OCI-M1 (cell line): ENCODE measurements around the gene ATP13A1.

Source experiments
- DNase-seq: peaks from one replicate; lab custom pipeline; 2025; lab: John Stamatoyannopoulos, UW

ATP13A1 gene

DNA sequence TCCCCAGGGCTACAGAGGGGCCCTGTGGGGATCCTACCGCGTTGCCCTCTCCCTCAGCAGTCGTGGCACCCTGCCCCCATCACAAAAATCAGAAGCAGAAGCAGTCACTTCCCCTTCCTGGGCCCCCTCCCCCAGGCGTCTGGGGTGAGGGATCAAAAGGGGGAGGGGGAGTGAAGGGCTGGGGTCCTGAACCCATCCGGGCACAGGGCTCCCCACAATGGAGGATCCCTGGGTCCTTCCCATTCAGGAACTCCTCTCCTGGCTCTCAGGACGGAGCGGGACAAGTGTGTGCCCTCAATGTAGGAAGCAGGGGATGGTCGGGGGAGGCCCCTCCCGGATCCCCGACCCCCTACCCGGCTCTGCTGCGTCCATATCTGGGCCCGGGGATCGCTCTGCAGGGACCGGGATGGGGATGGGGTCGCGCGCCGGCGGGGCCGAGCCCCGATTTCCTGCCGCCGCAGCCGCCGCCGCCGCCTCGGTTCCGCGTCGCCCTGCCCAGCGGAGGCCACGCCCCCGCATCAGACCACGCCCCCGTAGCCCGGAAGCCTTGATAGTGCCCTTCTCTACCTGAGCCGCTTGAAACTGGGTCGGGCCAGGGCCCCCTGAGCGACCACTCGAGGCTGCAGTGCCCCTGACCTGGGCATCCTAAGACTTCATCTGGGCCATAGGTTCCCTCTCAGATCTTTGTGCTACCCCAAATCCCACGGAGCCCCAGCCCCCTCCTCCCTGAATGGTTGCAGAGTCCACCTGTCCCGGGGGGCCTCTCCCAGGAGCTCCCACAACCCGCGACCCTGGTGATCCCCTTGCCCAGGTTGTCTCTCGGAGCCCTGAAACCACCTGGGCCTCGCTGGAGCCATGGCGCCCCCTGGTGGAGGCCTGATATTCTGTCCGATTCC is 20.1 kb downstream of the ATP13A1 start, which contains the start of gene GMIP:
TSS of gene GMIP (minus strand) at position 500 of the 896 bp plus-strand sequence. CDS start at position 372, 128 bp downstream.
- peak; percentile 97 for DNase-seq

DNA sequence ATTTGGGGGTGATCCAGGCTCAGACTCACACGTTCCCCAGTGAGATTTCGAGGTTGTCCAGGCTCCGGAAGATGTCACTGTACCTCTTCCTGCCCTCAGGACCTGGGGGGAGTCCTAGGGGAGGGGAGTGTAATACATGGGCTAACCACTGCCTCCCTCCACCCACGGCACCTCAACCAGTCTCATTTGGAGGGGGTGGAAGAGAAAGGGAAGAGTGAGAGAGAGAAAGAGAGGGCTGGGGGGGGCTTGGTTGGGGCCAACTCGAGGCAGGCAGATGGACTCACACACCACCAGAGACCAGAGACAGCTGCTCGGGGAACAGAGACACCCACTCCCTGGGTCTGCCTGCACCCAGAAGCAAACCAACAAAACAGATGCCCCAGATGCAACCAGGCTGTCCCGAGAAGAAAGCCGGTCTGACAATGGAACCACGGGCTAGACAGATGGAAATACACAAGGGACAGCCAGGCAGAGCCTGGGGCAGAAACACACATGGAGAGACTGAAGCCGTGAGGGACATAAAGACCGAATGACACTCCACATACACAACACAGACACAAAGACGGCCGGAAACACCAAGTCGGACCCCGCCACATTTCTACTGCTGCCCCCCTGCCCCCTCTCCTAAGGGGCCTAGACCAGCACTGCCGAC is 20.8 kb downstream of the ATP13A1 start:
- no peak for DNase-seq

DNA sequence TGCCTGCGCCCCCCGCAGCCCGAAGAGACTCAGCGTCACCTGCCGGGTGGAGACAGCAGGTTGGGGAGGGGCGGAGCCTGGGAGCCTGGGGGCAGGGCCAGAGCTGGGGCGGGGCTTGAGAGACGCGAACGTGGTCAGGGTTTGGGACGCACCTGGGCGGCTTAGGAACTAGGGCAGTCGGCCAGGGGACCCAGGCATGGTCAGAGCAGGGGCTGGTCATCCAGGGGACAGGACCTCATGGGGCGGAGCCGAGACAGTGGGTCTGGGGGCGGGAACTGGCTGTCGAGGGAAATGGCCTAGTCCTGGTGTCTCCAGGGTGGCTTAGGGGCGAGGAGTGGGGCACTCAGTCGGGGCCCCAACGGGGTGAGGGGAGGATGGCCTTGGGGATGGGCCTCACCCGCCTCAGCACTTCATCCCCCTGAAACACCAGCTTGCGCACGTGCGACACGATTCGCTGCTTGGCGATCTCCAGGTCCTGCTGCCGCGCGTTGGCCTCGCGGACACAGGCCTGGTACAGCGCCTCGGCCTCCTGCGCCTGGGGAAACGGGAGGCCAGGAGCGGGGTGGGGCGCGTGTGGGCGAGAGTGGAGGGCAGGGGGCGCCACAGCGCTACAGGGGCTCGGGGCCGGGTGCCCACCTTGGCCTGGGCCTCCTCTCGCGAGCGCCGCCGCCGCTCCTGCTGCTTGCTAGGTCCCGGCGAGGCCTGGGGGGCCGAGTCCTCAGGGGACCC is 25.8 kb downstream of the ATP13A1 start:
- no peak for DNase-seq

DNA sequence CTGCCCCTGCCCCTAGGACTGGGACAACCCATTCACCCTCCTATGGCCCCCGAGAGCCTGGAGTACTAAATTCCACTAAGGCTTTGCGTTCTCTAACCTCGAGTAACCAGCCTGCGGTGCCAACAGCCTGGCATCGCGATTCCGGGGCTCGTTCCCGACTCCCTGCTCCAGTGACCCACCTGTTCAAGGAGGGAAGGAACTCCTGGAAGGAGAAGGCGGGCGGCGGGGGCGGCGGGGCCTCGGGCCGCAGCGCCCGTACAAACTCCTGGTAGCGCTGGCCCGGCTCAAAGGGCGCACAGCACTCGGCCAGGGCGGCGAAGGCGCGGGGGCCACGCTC is 26.3 kb downstream of the ATP13A1 start:
- DNase-seq, result no peak

DNA sequence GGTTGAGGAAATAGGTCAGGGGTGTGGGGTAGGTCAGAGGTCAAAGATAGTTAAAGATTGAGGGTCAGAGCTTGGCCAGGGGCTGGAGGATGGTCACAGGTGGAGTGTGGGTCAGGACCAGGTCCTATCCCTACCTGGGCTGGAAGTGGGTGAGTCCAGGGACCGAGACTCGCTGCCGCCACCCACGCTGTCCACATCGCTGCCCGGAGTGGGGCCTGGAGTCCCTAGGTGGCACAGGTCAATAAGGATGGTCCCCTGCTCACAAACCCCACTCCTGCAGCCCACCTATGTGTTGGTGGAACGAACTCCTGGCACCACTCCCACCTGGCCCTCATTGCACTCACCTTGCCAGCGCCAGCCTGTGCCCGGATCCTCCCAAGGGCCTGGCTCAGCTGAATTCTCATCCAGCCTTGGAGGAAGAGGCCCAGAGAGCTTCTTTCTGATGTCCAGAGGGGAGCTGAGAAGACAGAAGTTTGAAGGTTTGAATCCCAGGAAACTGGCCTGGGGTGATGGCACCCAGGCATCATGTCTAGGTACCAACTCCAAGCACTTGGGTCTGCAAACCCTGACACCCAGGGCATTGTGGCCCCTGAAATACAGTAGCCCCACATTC is 26.8 kb downstream of the ATP13A1 start:
- DNase-seq, result no peak

DNA sequence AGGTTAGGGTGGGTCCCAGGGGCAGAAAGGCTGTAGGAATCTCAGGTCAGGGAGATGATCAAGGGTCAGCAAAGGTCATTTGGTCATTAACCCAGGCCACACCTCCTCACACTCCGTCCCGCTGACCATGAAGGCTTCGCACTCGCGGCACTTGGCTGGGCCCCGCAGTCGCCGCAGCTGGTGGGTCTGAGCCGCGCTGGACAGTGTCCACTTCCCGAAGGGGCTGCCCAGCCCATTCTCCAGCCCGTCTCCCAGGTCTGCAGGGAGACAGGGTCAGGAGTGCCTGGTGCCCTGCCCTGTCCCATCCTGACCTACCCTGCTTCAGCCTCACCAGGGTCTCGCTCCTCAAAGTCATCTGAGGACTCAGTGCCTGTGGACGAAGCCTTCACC is 28.2 kb downstream of the ATP13A1 start:
- no peak for DNase-seq

DNA sequence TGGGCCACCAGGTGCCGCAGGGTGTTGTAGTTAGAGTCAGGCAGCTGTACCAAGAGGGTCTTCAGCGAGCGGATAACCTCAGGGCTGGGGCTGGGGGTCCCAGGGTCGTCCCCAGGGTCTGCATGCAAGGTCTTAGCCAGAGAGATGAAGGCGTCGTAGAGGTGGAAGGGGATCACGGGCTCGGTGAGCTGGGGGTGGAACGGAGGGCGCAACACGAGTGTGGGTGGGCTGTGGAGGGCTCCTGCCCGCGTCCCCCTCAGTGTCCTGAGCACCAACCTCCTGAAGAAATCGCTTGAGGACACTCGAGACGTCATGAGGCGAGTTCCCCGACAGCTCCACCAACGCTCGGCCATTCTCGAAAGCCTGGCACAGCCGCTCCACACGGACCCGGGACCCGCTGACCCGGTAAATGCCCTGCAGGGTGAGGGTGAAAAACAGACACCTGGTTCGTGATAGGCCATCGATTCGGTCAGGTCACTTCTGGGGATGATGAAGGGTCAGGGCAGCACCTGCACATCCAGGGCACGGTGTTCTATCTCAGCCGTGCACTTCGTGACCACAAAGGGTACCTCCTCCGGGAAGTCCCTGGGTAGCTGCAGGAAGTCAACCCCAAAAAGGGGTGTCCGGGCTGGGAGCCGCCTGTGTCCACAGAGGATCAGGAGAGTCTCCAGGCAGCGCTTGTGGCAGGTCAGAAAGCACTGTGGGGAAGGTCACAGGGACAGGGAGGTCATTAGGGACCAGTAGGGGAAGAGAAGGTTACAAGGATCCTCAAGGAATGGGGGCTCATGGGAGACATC is 28.8 kb downstream of the ATP13A1 start:
- DNase-seq, result no peak

DNA sequence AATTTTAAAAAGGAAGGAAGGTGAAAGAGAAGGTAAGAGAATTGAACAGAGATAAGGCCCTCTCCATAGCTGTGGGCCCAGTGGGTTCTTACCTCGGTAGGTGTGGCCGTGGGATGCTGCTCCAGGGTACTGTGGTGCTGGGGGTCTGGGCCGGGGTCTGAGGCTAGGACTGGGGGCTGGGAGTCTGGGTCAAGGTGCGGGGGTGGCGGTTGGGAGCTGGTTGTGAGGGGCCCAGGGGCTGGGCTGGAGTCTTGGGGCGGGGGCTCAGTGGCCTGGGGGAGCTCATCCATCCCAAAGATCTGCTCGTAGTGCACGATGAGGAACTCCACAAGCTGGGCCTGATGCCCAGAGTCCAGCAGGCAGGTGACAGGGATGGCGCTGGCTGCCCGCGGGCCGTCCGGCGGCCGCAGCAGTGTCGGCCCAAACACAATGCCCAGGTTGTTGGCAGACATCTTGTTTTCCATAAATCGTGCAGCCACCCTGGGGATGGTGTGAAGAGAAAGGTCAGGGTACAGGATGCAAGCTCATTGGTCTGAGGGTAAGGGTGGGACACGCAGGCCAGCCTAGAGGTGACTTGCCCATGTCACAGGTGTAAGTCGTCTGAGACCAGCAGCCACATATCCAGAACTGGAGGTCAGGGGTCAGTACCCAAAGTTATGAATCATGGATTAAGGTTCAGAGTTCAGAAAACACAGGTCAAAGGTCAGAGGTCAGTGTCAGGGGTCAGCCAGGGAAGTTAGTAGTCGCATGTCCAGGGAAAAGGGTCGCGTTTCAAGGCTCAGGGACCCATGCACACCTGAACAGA is 29.6 kb downstream of the ATP13A1 start:
- no peak for DNase-seq

DNA sequence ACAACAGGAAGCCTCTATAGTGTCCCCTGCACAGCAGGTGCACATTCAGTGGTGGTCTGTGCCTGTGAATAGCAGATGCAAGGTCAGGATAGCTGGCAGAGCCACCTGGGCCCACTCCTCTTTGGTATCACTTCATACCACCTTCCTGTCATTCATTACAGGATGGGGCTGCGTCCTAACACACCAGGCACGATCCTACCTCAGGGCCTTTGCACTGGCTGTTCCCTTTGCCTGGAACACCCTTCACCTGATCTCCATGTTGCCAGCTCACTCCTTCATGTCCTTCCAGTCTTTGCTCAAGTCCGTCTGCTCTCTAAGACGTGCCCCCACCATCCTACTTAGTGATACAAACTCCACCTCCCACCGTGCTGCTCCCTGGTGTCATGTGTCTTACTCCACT is 30.8 kb downstream of the ATP13A1 start:
- DNase-seq, result no peak

DNA sequence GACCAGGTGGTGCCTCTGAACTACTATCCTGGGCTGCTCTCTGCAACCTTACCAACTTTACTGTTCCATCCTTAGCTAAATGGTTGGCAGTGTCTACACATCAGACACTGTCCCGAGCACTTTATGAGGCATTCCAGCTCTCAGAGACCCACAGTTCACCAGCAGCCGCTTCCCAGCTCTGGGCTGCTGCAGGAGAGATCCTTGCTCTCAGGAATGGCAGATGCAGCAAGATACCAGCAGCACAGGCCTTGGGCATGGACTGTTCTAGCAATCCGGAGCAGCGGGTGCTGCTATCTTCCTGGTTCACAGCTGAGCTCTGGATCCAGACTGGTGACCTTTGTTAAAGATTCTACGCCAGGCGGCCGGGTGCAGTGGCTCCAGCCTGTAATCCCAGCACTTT is 32.1 kb downstream of the ATP13A1 start:
- DNase-seq, result no peak

DNA sequence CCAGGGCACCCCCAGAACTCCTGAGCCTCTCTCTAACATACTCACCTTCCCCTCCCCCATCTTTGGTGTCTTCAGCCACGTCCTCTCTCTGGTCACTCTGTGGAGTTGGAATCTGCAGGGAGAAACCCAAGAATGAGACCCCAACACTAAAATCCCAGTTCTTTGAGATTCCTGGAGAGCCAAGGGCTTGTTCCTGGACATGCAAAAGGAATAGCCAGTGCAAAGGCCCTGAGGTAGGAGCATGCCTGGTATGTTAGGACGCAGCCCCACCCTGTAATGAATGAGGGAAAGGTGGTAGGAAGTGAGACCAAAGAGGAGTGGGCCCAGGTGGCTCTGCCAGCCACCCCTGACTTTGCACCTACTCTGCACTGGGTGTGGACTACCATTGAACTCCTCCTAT is 33.0 kb downstream of the ATP13A1 start:
- DNase-seq, result no peak

DNA sequence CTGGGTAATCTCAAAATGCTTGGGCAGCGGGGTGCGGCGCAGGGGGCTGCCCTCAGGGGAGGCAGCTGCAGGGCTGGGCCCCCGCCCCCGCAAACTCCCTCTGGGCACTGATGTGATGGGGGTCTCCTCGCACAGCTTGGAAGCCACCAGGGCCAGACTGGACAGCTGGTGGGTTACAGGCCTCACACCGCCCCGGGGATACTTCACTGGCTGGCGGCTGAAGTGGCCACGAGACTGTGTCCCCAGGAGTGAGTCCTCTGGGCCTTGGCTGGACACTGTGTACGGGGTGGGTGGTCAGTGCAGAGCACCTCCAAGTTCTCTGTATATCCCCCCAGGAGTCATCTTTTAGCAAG is 33.4 kb downstream of the ATP13A1 start:
- DNase-seq, result no peak

DNA sequence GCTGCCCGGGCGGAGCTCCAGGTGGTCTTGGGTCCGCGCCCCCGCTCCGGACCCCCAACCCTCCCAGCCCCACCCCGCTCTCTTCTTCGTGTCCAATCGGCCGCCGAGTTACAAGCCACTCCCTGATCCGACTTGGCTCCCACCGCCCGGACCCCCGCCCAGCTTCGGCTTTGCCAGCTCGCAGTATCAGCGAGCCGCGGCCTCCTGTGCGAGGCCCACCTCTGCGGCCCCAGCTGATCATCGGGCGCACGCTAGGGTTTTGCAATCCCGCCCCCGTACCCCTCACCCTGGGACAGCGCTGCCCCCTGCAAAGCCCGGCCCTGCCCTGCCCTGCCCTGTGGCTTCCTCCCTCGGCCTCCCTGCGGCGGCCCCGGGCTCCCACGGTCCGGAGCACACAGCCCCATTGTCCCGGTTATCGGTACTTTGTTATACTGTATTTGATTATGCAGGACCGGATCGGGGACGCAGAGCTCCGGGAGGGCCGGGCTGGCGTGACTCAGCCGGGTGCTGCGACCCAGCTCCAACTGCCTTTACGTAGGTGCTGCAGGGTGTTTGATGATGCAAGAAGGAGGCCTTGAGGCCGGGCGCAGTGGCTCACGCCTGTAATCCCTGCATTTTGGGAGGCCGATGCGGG is 34.9 kb downstream of the ATP13A1 start:
- DNase-seq, result no peak

DNA sequence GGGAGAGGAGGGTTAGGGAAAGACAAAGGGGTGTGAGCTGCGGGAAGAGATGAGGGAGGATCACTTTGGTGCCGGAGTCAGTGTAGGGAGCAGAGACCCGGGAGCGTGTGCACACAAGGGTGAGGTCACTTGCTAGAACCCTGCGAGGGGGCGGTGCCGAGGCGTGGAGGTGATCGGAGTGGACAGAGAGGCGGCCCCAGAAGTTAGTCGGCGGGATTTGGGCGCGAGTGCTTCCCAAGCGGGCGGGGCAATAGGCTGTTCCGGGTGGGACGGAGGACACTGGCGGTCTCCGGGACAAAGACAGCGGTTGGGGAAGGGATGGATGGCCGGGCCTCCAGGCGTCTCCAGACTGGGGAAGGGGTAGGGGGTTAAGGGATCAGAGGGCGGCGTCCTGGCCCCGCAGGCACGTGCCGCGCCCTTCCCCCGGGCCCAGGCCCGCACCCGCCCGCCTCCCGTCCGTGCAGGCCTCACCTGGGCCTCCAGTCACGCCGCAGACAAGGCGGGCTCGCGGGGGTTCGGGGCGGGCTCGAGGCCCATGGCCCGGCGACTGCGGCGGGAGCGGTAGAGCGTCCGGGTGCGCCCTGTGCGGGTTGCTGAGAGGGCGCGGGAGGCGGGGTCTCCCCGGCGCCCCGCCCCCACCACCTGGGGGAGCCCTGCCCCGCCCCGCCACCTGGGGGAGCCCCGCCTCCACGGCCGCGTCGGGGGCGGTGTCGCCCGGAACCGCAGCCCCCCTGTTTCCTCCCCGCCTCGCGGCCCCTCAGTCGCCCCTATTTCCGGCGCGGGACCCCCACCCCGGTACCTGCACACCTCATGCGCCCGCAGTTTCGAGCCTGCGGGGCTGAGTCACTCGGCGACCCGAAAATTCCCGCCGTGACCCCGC is 35.6 kb downstream of the ATP13A1 start, which contains the start of gene LPAR2:
TSS of gene LPAR2 (minus strand) at position 600 of the 880 bp plus-strand sequence. CDS start 945 bp downstream, outside the sequence.
- no peak for DNase-seq

DNA sequence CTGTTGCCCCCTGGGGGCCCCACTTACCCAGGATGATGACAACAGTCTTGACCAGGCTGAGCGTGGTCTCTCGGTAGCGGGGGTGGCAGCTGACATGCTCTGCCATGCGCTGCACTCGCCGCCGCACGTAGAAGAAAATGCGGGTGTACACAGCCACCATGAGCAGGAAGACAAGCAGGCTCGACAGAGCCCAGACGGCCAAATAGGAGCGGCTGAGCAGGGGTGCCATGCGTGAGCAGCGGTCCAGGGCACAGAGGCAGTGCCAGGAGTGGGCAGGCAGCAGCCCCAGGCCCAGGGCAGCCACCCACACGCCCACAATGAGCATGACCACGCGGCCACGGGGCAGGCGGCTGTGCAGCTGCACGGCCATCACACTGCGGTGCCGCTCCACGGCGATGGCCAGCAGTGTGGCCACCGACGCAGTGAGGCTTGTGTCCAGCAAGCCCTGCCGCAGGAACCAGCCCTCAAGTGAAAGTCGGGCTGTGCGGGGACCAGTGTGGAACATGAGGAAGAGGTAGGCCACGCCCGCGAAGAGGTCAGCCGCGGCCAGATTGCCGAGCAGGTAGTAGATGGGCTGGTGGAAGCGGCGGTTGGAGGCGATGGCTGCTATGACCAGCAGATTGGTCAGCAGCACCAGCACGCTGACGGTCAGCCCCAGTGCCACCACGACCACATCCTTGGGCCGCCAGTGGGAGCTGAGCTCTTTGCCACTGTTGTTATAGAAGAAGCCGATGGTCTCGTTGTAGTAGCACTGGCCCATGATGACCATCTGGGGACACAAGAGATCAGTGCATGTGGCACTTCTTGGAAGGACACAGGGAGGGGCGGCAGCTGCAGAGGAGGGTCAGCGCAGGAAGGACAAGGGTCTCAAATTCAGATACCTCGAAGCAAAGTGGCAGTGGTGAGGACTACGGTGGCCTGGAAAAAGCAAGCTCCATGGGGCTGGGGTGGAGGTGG is 36.7 kb downstream of the ATP13A1 start:
- DNase-seq, result no peak

DNA sequence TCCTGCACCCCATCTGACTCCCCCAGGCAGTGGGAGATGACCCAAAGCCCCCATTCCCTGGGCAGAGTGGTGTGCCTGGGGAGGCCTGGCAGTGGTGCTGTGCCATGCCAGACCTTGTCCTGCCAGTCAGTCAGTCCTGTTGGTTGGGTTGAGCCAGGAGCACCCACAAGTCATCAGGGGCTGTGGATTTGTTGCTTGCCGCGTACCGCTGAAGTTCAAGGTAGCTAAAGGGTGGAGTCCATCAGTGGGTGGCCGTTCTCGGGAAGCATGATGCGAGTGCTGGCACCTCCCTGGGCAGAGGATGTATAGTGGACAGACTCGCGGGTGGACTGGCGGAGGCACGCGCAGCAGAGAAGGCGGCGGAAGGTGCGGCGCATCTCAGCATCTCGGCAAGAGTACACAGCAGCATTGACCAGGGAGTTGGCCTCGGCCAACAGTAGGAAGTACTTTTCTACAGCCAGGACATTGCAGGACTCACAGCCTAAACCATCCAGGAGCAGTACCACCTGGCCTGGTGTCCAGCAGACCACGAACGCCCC is 39.4 kb downstream of the ATP13A1 start:
- no peak for DNase-seq

DNA sequence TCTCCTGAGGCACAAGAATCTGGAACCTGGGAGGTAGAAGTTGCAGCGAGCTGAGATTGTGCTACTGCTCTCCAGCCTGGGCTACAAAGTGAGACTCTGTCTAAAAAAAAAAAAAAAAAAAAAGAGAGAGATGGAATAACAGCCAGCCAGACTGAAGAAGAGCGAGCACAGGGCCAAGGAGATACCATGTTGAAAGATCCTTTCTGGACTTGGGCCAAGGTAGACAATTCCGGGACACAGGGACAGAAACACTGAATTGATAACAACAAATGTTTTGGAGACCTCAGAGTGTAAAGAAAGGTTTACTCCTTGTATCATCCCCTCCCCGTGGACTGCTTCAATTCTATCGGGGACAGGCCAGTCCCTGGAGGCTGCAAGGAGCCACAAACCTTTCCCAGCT is 40.1 kb downstream of the ATP13A1 start:
- DNase-seq, result no peak

DNA sequence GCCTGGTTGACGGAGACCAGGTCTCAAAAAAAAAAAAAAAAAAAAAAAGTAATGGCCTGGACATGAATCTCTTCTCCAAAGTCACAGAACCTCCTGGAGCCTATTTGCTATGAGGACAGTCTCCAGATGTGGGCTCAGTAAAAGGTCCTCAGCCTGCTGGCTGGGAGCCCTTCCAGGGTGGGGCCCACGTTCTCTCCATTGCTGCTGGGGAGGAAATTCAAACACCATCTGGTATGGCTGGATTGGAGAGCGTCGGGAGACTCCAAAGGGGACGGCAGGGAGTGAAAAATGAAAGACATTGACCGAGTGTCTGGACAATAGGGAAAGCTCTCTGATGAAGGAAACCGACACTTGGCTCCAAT is 43.6 kb downstream of the ATP13A1 start:
- DNase-seq, result no peak
